NCI-H774 (cell line): ENCODE results near the gene TMCC1.
"Not testable (repeated sequence)": the region's sequence is repeated elsewhere in the genome, so short reads cannot be mapped to it uniquely, and the experiment has no call there.

Experiments
- DNase-seq: peaks from one replicate; lab custom pipeline; 2025; lab: John Stamatoyannopoulos, UW

TMCC1 gene

GRCh38 chr3:129684270-129684669 lies 209.2 kb downstream of the TMCC1 start:
- no peak for DNase-seq

GRCh38 chr3:129683201-129683600 lies 210.3 kb downstream of the TMCC1 start:
- DNase-seq: no peak

GRCh38 chr3:129676985-129677384 lies 216.5 kb downstream of the TMCC1 start:
- no peak for DNase-seq

- not testable (repeated sequence) for DNase-seq
Measured at GRCh38 chr3:129674798-129675123, 218.8 kb downstream of the TMCC1 start.

GRCh38 chr3:129673897-129674797 lies 219.4 kb downstream of the TMCC1 start:
- no peak for DNase-seq

- no peak for DNase-seq
Measured at GRCh38 chr3:129673012-129673411, 220.5 kb downstream of the TMCC1 start.

GRCh38 chr3:129672412-129672811 lies 221.1 kb downstream of the TMCC1 start:
- DNase-seq: no peak

- DNase-seq: no peak
Measured at GRCh38 chr3:129665024-129665768, 228.3 kb downstream of the TMCC1 start.

- no peak for DNase-seq
Measured at GRCh38 chr3:129663930-129664646, 229.4 kb downstream of the TMCC1 start.

GRCh38 chr3:129663045-129663446 lies 230.5 kb downstream of the TMCC1 start:
- no peak for DNase-seq

GRCh38 chr3:129662191-129662608 lies 231.3 kb downstream of the TMCC1 start:
- DNase-seq: no peak

- DNase-seq: no peak
Measured at GRCh38 chr3:129661766-129662165, 231.7 kb downstream of the TMCC1 start.

- DNase-seq: no peak
Measured at GRCh38 chr3:129658110-129658843, 235.2 kb downstream of the TMCC1 start.

- DNase-seq: no peak
Measured at GRCh38 chr3:129657261-129658046, 236.1 kb downstream of the TMCC1 start.

GRCh38 chr3:129656659-129657247 lies 236.8 kb downstream of the TMCC1 start:
- no peak for DNase-seq

- DNase-seq: no peak
Measured at GRCh38 chr3:129655291-129655700, 238.2 kb downstream of the TMCC1 start.

- DNase-seq: no peak
Measured at GRCh38 chr3:129654131-129654530, 239.4 kb downstream of the TMCC1 start.

GRCh38 chr3:129653019-129653418 lies 240.5 kb downstream of the TMCC1 start:
- no peak for DNase-seq

GRCh38 chr3:129651435-129652202 lies 241.9 kb downstream of the TMCC1 start:
- DNase-seq: no peak
